ENCODE results near the gene SLC8A1. TPM values are rescaled to one million over a fixed set of nuclear protein-coding genes. Genes with fewer than 3 reads are reported as not detected.

Gene SLC8A1
- total RNA-seq, 2 experiments from 2014 or later = 0.23 TPM

DNA sequence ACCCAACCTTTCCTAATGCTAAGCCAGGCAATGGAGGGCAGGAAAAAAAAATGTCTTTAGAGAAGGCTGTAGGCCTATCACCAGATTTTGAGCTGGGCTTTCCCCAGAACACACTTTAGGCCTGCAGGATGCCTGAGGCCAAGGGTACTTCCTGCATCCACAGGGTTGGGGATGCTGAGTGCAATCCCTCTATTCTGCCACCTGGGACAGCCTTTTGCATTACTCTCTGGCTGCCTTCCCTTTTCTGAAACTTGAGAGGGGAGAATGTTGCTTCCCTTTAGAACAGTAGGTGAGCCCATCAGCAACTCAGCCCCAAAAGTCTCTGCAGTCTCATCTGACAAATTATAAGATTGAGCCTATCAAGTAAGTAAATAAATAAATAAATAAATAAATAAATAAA lies 195.2 kb downstream of the SLC8A1 start:
- CTCF ChIA-PET = no interaction called here
- POLR2A ChIA-PET = no interaction called here

DNA sequence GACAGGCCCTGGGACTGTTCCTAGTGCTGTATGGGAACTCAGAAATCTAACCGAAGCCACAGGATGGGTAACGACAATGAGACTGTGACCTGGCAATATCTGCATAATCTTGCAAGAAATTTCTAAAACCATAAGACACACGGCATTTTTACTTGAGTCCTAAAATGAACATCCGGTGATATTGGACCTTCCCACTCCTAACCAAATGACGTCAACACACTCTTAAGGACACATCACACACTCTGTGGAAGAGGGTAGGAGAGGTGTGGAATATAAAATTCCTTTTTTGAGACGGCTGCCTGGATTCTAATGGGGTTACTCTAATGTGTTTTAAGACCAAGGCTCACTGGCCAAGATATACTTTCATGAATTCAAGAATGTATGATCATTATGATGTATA lies 195.9 kb downstream of the SLC8A1 start:
- CTCF ChIA-PET = no interaction called here
- POLR2A ChIA-PET = no interaction called here

DNA sequence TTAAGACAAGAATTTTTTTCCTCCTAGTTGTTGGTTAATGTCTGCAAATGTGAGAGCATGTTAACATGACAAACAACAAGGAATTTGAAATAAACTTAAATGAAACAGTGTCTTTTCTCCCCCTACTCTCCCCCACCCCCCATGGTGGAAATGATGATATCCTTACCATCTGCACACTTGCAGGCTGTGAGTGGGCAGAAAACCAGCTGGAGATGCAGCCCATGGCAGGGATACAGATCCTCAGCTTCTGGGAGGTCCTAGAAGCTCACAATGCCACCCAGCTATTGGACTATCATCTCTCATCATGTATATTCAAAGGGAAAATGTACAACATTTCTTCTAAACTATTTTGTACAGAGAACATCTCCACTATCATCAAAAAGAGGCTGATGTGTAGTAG lies 196.8 kb downstream of the SLC8A1 start:
- CTCF ChIA-PET = no interaction called here

DNA sequence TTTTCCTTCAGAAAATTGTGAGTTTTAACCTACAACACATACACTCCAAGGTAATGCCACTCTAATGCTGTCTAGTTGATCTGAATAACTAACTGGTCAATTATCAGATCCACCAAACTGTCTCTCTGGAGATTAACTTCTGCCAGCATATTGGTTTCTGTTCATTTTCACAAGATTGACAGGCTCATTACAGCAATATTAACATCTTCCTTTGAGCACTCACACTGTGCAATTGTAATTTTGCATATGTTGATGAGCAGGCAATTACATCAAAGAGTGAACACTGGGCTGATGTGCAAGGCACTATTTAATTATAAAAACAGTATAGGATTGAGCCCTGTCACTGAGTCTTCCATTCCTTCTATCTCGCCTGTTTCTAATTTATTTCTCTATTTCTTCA lies 197.3 kb downstream of the SLC8A1 start:
- ChIA-PET POLR2A (no interaction called here), CTCF (no interaction called here)

More for the DNA sequence above, 196.8 kb downstream of the SLC8A1 start:
- POLR2A ChIA-PET = no interaction called here

DNA sequence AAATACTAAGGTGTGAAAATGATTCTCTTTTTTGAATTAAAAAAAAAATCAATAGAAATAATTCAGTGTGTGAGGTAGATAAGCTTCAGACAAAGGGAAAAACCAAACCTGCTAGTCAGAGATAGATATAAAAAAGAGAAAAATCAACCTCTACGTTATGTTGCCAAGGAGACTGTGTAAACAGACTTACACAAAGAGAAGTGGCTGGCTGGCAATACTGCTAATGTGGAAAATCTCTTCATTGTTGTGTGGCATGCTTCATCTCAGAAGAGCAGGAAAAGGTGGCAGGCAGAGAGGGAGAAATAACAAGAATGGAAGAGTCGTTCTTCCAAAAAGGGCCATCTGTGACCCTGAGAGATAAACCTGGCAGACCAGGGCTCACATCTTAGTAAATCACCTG lies 200.8 kb downstream of the SLC8A1 start:
- POLR2A ChIA-PET = no interaction called here
- CTCF ChIA-PET = no interaction called here

DNA sequence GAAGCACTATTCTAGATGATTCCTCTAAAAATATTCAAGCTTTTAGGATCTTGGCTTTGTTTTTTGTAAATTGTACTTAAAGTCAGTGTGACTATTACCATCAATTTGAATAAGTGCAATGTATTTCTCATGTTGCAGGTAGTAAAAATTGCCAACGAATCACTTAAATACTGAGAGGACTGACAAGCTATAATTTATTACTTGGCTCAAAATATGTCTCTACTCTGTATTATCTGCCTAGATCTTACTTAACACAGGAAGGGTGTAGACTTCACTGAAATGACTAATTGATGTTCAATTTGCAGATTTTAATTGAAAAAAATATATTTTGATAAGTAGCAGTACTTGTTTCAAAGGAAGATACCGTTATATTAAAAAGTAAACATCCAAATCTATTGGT lies 202.3 kb downstream of the SLC8A1 start:
- ChIA-PET POLR2A (no interaction called here), CTCF (no interaction called here)

DNA sequence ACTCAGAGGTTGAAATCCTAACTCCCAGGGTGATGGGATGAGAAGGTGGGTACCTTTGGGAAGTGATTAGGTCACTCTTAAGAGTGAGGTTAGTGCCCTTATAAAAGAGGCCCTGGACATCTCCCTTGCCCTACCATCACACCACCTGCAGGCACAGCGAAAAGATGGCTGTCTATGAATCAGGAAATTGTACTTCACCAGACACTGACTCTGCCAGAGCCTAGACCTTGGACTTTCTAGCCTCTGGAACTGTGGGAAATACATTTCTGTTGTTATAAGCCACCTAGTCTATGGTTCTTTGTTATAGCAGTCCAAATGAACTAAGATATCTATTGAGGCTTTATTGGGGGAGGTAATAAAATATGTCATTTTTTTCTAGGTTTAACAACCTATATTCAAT lies 203.6 kb downstream of the SLC8A1 start:
- CTCF ChIA-PET = no interaction called here

DNA sequence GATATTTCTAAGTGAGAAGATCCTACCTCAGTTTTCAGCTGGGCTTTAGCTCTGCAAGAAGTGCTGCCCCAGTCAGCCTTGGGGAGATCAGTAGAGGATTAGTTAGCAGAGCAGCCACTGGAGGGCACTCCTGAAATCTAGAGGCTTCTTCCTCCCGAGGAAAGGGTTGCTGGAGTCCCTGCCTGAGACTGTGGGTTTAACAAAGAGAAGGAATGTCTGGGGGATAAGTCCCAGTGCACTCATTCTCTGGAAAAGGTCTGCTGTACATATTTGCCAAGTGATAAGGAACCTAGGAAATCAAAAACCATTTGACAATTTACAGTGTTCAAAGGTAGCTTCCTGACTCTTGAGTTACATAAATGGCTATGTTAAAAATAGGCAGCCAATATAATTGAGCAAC lies 207.2 kb downstream of the SLC8A1 start:
- ChIA-PET POLR2A (no interaction called here), CTCF (no interaction called here)

More for the DNA sequence above, 203.6 kb downstream of the SLC8A1 start:
- POLR2A ChIA-PET = no interaction called here

DNA sequence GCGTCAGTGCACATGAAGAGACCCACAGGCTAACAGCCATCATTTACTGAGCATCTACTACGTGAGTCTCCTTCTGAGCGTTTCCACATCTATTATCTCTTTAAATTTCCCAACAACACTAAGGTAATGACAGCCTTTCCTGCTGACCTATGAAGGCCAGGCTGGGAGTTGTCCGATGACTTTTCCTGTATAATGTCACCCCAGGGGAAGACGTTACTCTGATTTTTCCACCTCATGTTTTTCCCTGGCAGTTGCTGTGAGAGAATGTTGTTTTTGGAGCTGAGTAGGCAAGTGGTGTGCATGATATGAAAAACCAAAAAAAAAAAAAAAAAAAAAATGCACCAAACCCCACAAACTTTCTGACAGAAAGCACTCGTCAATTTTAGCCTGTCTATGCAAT lies 207.6 kb downstream of the SLC8A1 start:
- ChIA-PET POLR2A (no interaction called here), CTCF (no interaction called here)

DNA sequence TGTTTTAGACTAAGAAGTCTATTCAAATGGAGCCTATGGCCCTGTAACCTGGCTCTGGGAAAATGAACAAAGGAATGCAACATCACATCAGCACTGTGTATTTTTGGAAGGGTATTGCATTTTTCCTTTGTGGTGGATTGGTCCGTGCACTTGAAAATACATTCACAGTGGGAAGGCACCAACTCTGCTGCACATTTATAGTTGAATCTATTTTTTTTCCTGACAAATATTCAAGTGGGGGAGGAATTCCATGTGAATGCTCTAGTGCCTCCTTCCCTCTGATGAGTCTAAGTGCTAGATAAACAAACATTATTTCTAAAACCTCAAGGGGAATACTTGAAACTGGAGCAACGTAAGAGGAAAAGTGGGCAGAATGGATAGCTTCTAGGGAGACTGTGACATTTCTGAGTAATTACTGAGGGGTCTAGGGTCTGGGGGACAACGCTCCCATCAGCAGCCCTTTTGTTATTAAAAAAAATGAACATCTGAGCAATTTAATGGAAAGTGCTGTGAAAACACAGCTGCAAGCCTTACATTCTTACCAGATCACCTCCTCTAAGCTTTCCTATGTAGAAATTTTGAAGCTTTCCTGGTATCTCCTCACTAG lies 208.2 kb downstream of the SLC8A1 start:
- CTCF ChIA-PET = no interaction called here

DNA sequence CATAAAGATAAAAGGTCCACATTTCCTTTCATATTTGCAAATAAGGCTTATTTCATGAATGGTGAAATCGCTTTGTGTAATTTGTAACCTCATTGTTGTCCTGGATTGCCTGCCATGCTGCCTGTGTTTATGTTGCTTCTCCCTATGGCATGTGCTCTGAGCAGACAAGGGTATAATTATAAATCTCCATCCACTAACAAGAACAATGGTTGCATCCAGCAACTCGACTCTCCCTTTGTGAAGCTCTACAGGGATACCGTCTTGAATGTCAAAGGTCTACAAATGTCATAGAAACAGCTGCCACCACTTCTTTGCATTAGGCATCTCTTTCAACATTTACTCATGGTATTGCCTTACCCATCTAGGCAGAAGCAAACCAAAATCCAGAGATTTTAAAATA lies 209.6 kb downstream of the SLC8A1 start:
- ChIA-PET POLR2A (no interaction called here), CTCF (no interaction called here)

More for the DNA sequence above, 208.2 kb downstream of the SLC8A1 start:
- POLR2A ChIA-PET = no interaction called here

DNA sequence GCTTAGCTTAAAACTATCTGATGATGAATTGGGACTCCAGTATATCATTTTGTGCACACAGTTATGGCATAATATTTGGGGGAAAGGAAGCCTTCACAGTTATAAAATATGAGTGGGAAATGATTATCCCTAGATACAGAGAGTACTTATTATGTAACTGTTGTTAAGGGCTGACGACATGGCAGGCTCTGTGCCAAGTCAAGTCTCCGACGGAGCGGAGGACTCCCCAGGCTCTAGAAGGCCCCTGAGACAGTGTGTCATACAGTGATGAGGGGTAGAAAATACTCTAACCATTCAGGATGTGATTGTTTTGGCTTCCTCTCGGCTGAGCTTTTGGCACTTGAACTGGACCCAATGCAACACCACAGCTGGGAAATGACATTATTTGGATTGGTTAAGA lies 211.8 kb downstream of the SLC8A1 start:
- ChIA-PET CTCF (no interaction called here), POLR2A (no interaction called here)

DNA sequence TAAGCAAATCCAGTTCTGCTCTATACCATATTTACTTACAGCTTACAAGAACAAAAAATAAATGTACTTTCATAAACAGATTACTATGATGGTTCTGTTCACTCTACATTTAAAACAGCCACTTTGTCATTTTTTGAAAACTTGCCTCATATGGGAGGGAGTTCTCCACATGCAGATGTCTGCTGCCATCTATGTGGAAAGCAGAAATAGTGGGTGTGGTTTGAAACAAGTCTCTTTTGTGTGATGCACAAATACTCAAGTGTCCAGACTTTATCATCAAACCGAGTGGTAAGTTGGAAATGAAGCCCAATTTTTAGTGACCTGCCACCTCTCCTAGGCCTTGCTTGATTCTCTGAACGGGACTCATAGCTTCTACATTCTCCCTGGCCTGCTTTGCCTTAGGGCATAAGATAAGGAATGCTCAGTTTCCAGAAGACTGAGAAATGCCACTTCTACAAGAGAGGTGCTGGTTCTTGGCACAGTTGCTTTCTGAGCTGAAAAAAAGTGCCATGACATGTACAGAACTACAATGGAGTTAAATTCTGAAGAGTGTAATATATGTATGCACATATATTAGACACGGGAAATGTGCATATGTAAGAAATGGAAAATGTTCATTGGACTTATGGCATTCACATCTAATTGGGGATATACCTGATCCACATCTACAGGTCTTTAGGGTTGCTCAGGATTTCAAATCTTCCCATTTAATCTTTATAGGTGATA lies 221.0 kb downstream of the SLC8A1 start:
- CTCF ChIA-PET = no interaction called here
- POLR2A ChIA-PET = no interaction called here

DNA sequence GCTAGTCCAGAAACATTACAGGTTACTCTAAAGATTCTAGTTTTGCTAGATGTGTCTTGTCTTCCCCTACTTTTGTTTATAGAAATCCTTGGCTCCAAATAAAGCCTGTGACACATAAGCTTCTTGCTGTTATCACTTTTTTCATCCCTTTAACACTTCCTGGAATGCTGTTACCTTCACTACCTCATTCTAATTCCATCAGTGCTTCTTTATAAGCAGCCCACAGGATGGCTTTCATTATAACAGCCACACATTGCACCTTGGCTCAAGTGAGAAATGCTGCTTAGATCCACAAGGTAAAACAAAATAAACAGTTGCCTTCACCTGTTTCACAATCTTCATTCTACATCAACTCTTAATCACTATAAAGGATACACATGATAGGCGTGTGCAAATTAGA lies 221.7 kb downstream of the SLC8A1 start:
- ChIA-PET POLR2A (no interaction called here), CTCF (no interaction called here)

DNA sequence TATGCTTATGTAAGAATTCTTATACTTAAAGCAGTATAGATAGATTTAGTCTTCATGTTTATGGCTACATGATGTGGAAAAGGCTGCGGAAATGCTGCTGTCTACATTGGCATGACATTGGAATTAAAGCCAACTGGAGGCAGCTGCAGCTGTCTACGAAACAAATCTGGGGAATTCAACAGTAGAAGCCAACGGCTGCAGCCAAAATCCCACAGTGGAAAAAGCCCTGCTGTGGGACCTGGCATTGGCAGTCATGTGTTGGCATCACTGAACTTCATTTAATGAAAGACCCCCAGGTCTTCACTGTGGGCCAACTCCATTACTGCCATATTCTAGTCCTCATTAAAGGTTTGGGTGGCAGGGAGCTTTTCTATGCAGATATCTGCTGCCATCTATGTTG lies 223.6 kb downstream of the SLC8A1 start:
- POLR2A ChIA-PET = no interaction called here
- CTCF ChIA-PET = no interaction called here

DNA sequence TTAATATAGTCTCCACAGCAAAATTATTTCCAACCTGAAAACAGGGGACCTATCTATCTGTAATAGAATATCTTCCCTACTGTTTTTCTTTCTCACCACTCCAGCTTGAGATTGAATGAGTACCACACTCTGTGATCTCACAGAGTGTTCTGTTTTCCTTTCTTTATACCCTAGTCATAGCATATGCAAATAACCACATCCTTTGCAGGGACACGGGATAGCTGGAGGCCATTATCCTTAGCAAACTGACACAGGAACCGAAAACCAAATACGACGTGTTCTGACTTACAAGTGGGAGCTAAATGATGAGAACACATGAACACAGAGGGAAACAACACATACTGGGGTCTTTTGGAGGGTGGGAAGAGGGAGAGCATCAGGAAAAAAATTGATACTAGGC lies 224.7 kb downstream of the SLC8A1 start:
- CTCF ChIA-PET = no interaction called here
- POLR2A ChIA-PET = no interaction called here

DNA sequence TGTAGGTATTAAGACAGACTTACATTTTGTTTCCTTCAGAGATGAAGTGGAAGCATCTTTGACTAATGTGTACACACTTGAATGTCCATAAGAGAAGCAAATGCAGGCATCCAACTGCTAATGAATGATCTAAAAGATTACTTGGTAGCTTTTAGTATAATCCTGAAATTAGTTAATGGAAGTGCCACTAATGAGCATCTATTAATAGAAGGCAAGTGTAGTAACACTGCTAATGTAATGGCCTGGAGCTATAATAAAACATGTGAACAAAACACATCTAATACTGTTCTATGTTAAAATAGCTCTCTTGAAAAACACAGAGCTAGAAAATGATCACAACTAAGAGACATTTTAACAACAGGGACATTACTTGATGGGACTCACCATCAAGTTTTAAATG lies 225.3 kb downstream of the SLC8A1 start:
- CTCF ChIA-PET = interaction anchor here (0.5 kb wide), 1 partner anchor 34 kb away, joined by 3 read pairs; no protein-coding TSS in a partner anchor
- POLR2A ChIA-PET = no interaction called here

DNA sequence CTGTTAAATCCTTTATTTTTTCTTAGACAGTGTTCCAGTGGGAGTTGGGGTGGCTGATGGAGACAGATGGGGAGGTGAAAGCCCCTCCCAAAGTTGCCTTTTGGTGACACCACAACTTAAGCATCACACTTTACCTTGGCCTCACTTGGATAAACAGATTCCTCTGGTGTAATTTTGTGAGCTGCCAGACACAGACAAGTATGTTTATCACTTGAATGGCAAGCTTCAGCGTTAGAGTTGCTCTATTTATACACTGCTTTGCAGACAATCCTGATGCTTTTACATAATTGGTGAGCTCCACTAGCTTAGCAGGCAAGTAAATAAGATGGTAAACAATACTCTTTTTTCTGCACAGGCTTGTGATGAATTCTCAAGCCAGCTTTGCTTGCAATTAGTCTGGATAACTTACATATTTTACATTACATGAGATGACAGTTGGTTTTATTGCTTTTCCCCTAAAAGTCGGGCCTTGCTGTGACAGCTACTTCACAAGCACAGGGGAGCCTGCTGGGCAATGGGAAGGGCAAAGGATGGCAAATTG lies 226.2 kb downstream of the SLC8A1 start:
- ChIA-PET POLR2A (no interaction called here), CTCF (no interaction called here)

DNA sequence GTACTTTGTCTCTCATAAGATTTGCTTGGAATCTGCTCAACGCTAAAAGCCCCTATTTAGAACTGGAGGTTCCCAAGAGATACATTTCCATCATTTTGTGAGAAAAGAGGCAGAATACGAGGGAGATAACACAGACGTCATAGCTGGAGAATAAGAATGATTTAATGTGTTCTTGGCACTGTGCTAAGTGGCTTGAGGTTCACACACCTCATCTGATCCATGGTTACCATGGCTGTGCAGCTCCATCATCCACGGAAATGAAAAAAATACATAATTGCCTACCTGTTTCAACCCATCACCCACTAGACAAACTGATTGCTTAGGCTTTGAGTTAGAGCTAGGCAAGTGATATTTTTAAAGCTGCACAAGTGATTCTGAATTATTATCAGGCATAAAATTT lies 227.6 kb downstream of the SLC8A1 start:
- ChIA-PET CTCF (no interaction called here), POLR2A (no interaction called here)

DNA sequence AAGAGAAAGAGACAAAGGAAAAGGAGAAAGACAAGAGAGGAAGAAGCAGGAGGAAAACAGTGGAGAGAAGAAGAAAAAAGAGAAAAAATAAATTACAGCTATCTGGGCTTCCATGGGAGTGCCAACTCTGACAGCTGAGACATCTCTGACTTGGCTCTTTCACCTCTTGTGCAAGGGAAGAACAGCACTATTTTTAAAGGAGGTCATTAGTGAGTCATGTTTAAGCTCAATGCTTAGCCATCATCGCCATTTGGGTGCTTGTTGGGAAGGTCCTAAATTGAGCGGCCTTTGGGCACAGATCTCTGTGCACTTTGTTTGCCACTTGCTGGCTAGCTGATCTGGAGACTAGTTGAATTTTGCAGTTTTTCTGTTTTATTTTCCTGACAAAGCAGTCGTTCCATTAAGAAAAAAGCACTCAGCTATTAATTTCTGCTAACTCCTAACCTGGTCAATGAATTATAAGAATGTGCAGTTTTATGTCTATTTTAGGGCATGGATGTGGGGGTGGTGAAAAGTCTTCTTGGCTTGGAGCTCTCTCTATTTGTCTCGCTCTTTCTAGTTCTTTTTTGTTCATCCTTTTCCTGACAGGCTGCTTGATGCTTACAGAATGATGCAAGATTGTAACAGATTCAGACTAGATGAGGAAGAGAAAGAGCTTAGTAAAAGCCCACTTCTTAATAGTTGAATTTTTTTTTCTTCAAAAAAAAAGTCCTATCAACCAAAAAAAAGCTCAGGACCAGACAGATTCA lies 231.5 kb downstream of the SLC8A1 start:
- ChIA-PET POLR2A (no interaction called here), CTCF (no interaction called here)

DNA sequence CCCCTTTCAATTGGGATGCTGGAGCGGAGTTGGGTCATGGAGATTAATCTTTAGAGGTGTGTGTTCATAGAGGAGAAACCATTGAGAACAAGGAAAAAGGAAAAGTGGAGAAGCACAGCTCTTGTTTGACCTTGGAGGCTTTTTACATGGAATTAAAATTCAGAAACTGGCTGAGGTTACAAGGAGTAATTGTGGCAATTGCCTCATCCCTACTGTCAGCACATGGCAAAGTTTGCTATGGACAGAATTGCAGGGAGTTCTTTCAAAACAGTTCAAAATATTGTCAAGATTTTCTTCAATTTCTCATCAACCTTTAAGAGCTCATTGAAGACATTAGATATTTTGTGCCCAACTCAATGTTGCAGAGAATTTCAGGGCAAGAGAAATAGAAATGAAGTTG lies 232.7 kb downstream of the SLC8A1 start:
- ChIA-PET CTCF (no interaction called here), POLR2A (no interaction called here)

Measured in activated CD8-positive, alpha-beta memory T cell treated with anti-CD3 and anti-CD28 coated beads for 36 hours (primary cell).